HG02610 (cell line): Measurements from ENCODE around the gene MANEAL.

ENCODE experiments used
- ATAC-seq: cut with Tn5 transposase; IDR thresholded peaks from one replicate; pipeline ENCODE4 v1.9.1; 2021; ENCODE audit warnings: mild to moderate bottlenecking, moderate library complexity; ENCODE audit not compliant: unreplicated experiment

MANEAL gene

GRCh38 chr1:37782491-37782890 is 11.2 kb upstream of the MANEAL start:
- ATAC-seq, result no peak

GRCh38 chr1:37792943-37793686 is 532 bp upstream of the MANEAL start:
- no peak for ATAC-seq

GRCh38 chr1:37794372-37795339 is 1.0 kb downstream of the MANEAL start:
- ATAC-seq, result peak; percentile 14

GRCh38 chr1:37795340-37796125 is 1.9 kb downstream of the MANEAL start:
- no peak for ATAC-seq

GRCh38 chr1:37797750-37798345 is 4.2 kb downstream of the MANEAL start:
- ATAC-seq, result no peak

- no peak for ATAC-seq
Observed at GRCh38 chr1:37802439-37802838, 8.8 kb downstream of the MANEAL start.

- no peak for ATAC-seq
Observed at GRCh38 chr1:37807220-37807554, 13.5 kb downstream of the MANEAL start.

- ATAC-seq, result peak; percentile 88
Observed at GRCh38 chr1:37807555-37808368, 14.1 kb downstream of the MANEAL start, which contains the start of the genes C1orf122 and YRDC. TSS of gene C1orf122 (plus strand) at chr1:37807790. CDS start at chr1:37808405, 615 bp downstream. TSS of gene YRDC (minus strand) at chr1:37808208. CDS start at chr1:37808180, 28 bp downstream.

- ATAC-seq, result peak; percentile 27
Observed at GRCh38 chr1:37808369-37809319, 15.0 kb downstream of the MANEAL start.

GRCh38 chr1:37809942-37810341 is 16.3 kb downstream of the MANEAL start:
- no peak for ATAC-seq

- no peak for ATAC-seq
Observed at GRCh38 chr1:37811027-37811655, 17.5 kb downstream of the MANEAL start.

- ATAC-seq, result no peak
Observed at GRCh38 chr1:37813529-37814145, 20.0 kb downstream of the MANEAL start.

- no peak for ATAC-seq
Observed at GRCh38 chr1:37814252-37814651, 20.6 kb downstream of the MANEAL start.

GRCh38 chr1:37817481-37817880 is 23.8 kb downstream of the MANEAL start:
- ATAC-seq, result no peak

- no peak for ATAC-seq
Observed at GRCh38 chr1:37821481-37821880, 27.8 kb downstream of the MANEAL start.

GRCh38 chr1:37822906-37823815 is 29.5 kb downstream of the MANEAL start:
- ATAC-seq, result no peak

GRCh38 chr1:37824001-37824400 is 30.4 kb downstream of the MANEAL start:
- no peak for ATAC-seq
